CD4-positive, alpha-beta memory T cell (primary cell): ENCODE results near the gene RALGAPB. TPM values are rescaled to one million over a fixed set of nuclear protein-coding genes. Genes with fewer than 3 reads are reported as not detected.
"Not testable (repeated sequence)": the region's sequence is repeated elsewhere in the genome, so short reads cannot be mapped to it uniquely, and the experiment has no call there.

Experiments
- CTCF ChIA-PET: fragments of 350-600 bp; sonication (Branson Sonifier 250); formaldehyde crosslinking; loops from one replicate; lab custom pipeline; 2021; ENCODE audit warnings: inconsistent platforms; ENCODE audit not compliant: partially characterized antibody; lab: Charles Lee
- POLR2A ChIA-PET: fragments of 350-600 bp; sonication (Branson Sonifier 250); formaldehyde crosslinking; loops from one replicate; lab custom pipeline; 2021; ENCODE audit not compliant: partially characterized antibody; lab: Charles Lee
- DNase-seq, 5 donors: peaks; one replicate each; pipeline versions ENCODE4 v3.0.0 to v3.0.0-alpha.2; 2020 to 2022; ENCODE audit warnings: mixed read lengths in 1 of 5
- H3K27ac ChIP-seq: one replicate; pipeline ENCODE4 v1.7.0; 2013; ENCODE audit warnings: low read depth, low read length
- H3K27me3 ChIP-seq: 2 replicates; pipeline ENCODE4 v1.7.0; 2013; ENCODE audit warnings: mild to moderate bottlenecking, low read length, moderate library complexity; ENCODE audit not compliant: insufficient read depth
- H3K36me3 ChIP-seq: 2 replicates; pipeline ENCODE4 v1.7.0; 2013; ENCODE audit warnings: mild to moderate bottlenecking, low read length, moderate library complexity; ENCODE audit not compliant: insufficient read depth
- H3K4me1 ChIP-seq: 2 replicates; pipeline ENCODE4 v1.7.0; 2013; ENCODE audit warnings: mild to moderate bottlenecking, low read length, moderate library complexity; ENCODE audit not compliant: insufficient read depth
- H3K4me3 ChIP-seq, 2 donors: one replicate each; pipeline ENCODE4 v1.7.0; 2013; ENCODE audit warnings: low read length in 2 of 2, mild to moderate bottlenecking in 1 of 2
- H3K9me3 ChIP-seq, 2 donors: one replicate each; pipeline ENCODE4 v1.7.0; 2013; ENCODE audit warnings: low read length in 2 of 2, control low read depth in 1 of 2; ENCODE audit not compliant: control insufficient read depth in 1 of 2
- H3K27ac Mint-ChIP-seq, 7 donors: one replicate each; pipeline ENCODE4 v1.8.0; 2020 to 2021; ENCODE audit warnings: mixed read lengths in 7 of 7, mild to moderate bottlenecking in 6 of 7, inconsistent platforms in 3 of 7, moderate library complexity in 3 of 7
- H3K27me3 Mint-ChIP-seq, 2 donors: one replicate each; pipeline ENCODE4 v1.8.0; 2020 to 2021; ENCODE audit warnings: mixed read lengths in 2 of 2
- H3K36me3 Mint-ChIP-seq, 2 donors: one replicate each; pipeline ENCODE4 v1.8.0; 2020 to 2021; ENCODE audit warnings: mixed read lengths in 2 of 2, inconsistent platforms in 1 of 2, mild to moderate bottlenecking in 1 of 2
- H3K4me1 Mint-ChIP-seq, 4 donors: one replicate each; pipeline ENCODE4 v1.8.0; 2020 to 2021; ENCODE audit warnings: mixed read lengths in 4 of 4, mild to moderate bottlenecking in 1 of 4
- H3K4me3 Mint-ChIP-seq, 8 donors: one replicate each; pipeline ENCODE4 v1.8.0; 2020 to 2021; ENCODE audit warnings: mixed read lengths in 8 of 8, mild to moderate bottlenecking in 7 of 8, moderate library complexity in 6 of 8, inconsistent platforms in 3 of 8
- H3K9me3 Mint-ChIP-seq, 8 donors: one replicate each; pipeline ENCODE4 v1.8.0; 2020 to 2021; ENCODE audit warnings: mixed read lengths in 8 of 8, mild to moderate bottlenecking in 5 of 8, inconsistent platforms in 3 of 8, moderate library complexity in 1 of 8
- intact Hi-C: fragments of 100-400 bp; cut with micrococcal nuclease; formaldehyde crosslinking; loops from one replicate; pipeline ENCODE4 v1.15.1; 2023
- polyA plus RNA-seq, 2 donors: library from polyadenylated mRNA; unstranded; fragments of 300-500 nt; fragmentation: Illumina TruSeq; gene quantifications; one replicate each; pipeline ENCODE4 v1.2.3, GENCODE V29; 2021
- total RNA-seq, 2 experiments: library from RNA; stranded (reverse); gene quantifications; one replicate each; pipeline ENCODE4 v1.2.3, GENCODE V29; 2021

The RALGAPB gene
- total and polyA plus RNA-seq, 4 experiments from 2014 or later, result 9.0 to 57.4 (median 35.2) TPM

GRCh38 chr20:38429301-38429700 lies 43.3 kb upstream of the RALGAPB start:
- H3K4me3 Mint-ChIP-seq, result peak overlapping the region in 2 of 8 donors; percentile 17 to 26
- Histone ChIP-seq H3K9me3 (no peaks in the 10 kb centered on the region), H3K4me3 (no peak overlapping the region), H3K27ac (no peak overlapping the region), H3K27me3 (no peaks in the 10 kb centered on the region), H3K36me3 (peaks cover 80% of the 10 kb centered on the region), H3K4me1 (peaks cover 22% of the 10 kb centered on the region)
- H3K4me1 Mint-ChIP-seq, result peaks cover 29 to 74% (median 53%) of the 10 kb centered on the region in 4 donors
- CTCF ChIA-PET, result interaction anchor here (1.4 kb wide), 1 partner anchor 17 kb away, joined by 5 read pairs; no protein-coding TSS in a partner anchor
- no peaks in the 10 kb centered on the region for H3K27me3 Mint-ChIP-seq
- no peak for DNase-seq
- POLR2A ChIA-PET, result interaction anchor here (1.6 kb wide), 1 partner anchor 18 kb away, joined by 3 read pairs; no protein-coding TSS in a partner anchor
- no peaks in the 10 kb centered on the region for H3K9me3 Mint-ChIP-seq
- peak overlapping the region in 3 of 7 donors; percentile 27 to 55 (median 37) for H3K27ac Mint-ChIP-seq
- peaks cover 72 to 89% of the 10 kb centered on the region in 2 donors for H3K36me3 Mint-ChIP-seq
- intact Hi-C loops, result no loop called here

GRCh38 chr20:38430679-38431325 lies 41.8 kb upstream of the RALGAPB start:
- intact Hi-C loops, result no loop called here
- Histone ChIP-seq H3K27ac (no peak overlapping the region), H3K27me3 (no peaks in the 10 kb centered on the region), H3K9me3 (no peaks in the 10 kb centered on the region), H3K4me1 (peaks cover 30% of the 10 kb centered on the region), H3K36me3 (peaks cover 65% of the 10 kb centered on the region), H3K4me3 (no peak overlapping the region)
- CTCF ChIA-PET, result interaction anchor here (1.2 to 5.8 kb wide), 2 partner anchors 16 to 42 kb away, joined by 3 to 105 read pairs; partner anchors contain the start of gene RALGAPB
- Mint-ChIP-seq H3K36me3 (peaks cover 64 to 84% of the 10 kb centered on the region in 2 donors), H3K4me1 (peaks cover 31 to 83% (median 58%) of the 10 kb centered on the region in 4 donors), H3K27ac (peak overlapping the region in 4 of 7 donors; percentile 27 to 95 (median 51)), H3K9me3 (peaks cover 0 to 2% (median 0%) of the 10 kb centered on the region in 8 donors), H3K4me3 (no peak overlapping the region), H3K27me3 (no peaks in the 10 kb centered on the region)
- POLR2A ChIA-PET, result interaction anchor here (0.6 to 5.2 kb wide), 2 partner anchors 14 to 15 kb away, joined by 3 to 170 read pairs; no protein-coding TSS in a partner anchor
- DNase-seq, result no peak

GRCh38 chr20:38432292-38432691 lies 40.4 kb upstream of the RALGAPB start:
- peaks cover 51% of the 10 kb centered on the region for H3K36me3 ChIP-seq
- Mint-ChIP-seq H3K4me1 (peaks cover 27 to 72% (median 51%) of the 10 kb centered on the region in 4 donors), H3K9me3 (peaks cover 0 to 2% (median 0%) of the 10 kb centered on the region in 8 donors), H3K36me3 (peaks cover 49 to 71% of the 10 kb centered on the region in 2 donors), H3K27me3 (no peaks in the 10 kb centered on the region), H3K27ac (peak overlapping the region in 4 of 7 donors; percentile 40 to 95 (median 81)), H3K4me3 (peak overlapping the region in 5 of 8 donors; percentile 10 to 63 (median 51))
- no peaks in the 10 kb centered on the region for H3K9me3 ChIP-seq
- POLR2A ChIA-PET, result interaction anchor here (5.2 kb wide), 1 partner anchor 14 kb away, joined by 170 read pairs; no protein-coding TSS in a partner anchor
- H3K4me1 ChIP-seq, result peaks cover 30% of the 10 kb centered on the region
- no peak for DNase-seq
- no peaks in the 10 kb centered on the region for H3K27me3 ChIP-seq
- H3K4me3 ChIP-seq, result no peak overlapping the region
- CTCF ChIA-PET, result interaction anchor here (1.4 to 5.8 kb wide), 2 partner anchors 9 to 15 kb away, joined by 4 to 105 read pairs; no protein-coding TSS in a partner anchor
- H3K27ac ChIP-seq, result no peak overlapping the region
- intact Hi-C loops, result no loop called here

GRCh38 chr20:38432870-38433269 lies 39.8 kb upstream of the RALGAPB start:
- peaks cover 27 to 68% (median 49%) of the 10 kb centered on the region in 4 donors for H3K4me1 Mint-ChIP-seq
- H3K9me3 Mint-ChIP-seq, DNase-seq, H3K27ac ChIP-seq, intact Hi-C loops, H3K9me3 ChIP-seq, H3K4me3 ChIP-seq, H3K27me3 ChIP-seq, H3K27me3 Mint-ChIP-seq: not testable (repeated sequence)
- ChIA-PET POLR2A (interaction anchor here (2.9 to 5.2 kb wide), 2 partner anchors 13 to 40 kb away, joined by 42 to 170 read pairs; partner anchors contain the start of gene RALGAPB), CTCF (interaction anchor here (1.4 to 5.8 kb wide), 3 partner anchors 8 to 39 kb away, joined by 4 to 105 read pairs (median 34); partner anchors contain the start of gene RALGAPB)
- Histone ChIP-seq H3K36me3 (peaks cover 45% of the 10 kb centered on the region), H3K4me1 (peaks cover 30% of the 10 kb centered on the region)
- peaks cover 45 to 66% of the 10 kb centered on the region in 2 donors for H3K36me3 Mint-ChIP-seq
- H3K4me3 Mint-ChIP-seq, result peak overlapping the region in 4 of 8 donors; percentile 15 to 97 (median 62)
- H3K27ac Mint-ChIP-seq, result peak overlapping the region in 6 of 7 donors; percentile 22 to 96 (median 70)

GRCh38 chr20:38433304-38433972 lies 39.2 kb upstream of the RALGAPB start:
- peaks cover 0 to 2% (median 0%) of the 10 kb centered on the region in 8 donors for H3K9me3 Mint-ChIP-seq
- POLR2A ChIA-PET, result interaction anchor here (1.4 to 5.2 kb wide), 3 partner anchors 13 to 40 kb away, joined by 3 to 170 read pairs (median 42); partner anchors contain the start of gene RALGAPB
- H3K4me1 Mint-ChIP-seq, result peaks cover 23 to 64% (median 46%) of the 10 kb centered on the region in 4 donors
- intact Hi-C loops, result no loop called here
- peak overlapping the region; percentile 75 for H3K27ac ChIP-seq
- CTCF ChIA-PET, result interaction anchor here (1.1 to 5.8 kb wide), 3 partner anchors 11 to 39 kb away, joined by 3 to 105 read pairs (median 34); partner anchors contain the start of gene RALGAPB
- H3K36me3 Mint-ChIP-seq, result peaks cover 42 to 60% of the 10 kb centered on the region in 2 donors
- peak overlapping the region; percentile 91 to 97 (median 94) for H3K4me3 Mint-ChIP-seq
- H3K4me3 ChIP-seq, result peak overlapping the region in 1 of 2 donors; percentile 88
- H3K36me3 ChIP-seq, result peaks cover 39% of the 10 kb centered on the region
- DNase-seq, result no peak
- no peaks in the 10 kb centered on the region for H3K27me3 Mint-ChIP-seq
- H3K27ac Mint-ChIP-seq, result peak overlapping the region; percentile 95 to 98 (median 96)
- H3K4me1 ChIP-seq, result peaks cover 30% of the 10 kb centered on the region
- no peaks in the 10 kb centered on the region for H3K27me3 ChIP-seq
- H3K9me3 ChIP-seq, result no peaks in the 10 kb centered on the region

- intact Hi-C loops, result no loop called here
Observed at GRCh38 chr20:38434301-38434741, 38.3 kb upstream of the RALGAPB start.

More at GRCh38 chr20:38434301-38434741, 38.3 kb upstream of the RALGAPB start:
- Mint-ChIP-seq H3K9me3 (peaks cover 0 to 2% (median 0%) of the 10 kb centered on the region in 8 donors), H3K27ac (peak overlapping the region; percentile 95 to 98 (median 96)), H3K4me1 (peaks cover 22 to 55% (median 41%) of the 10 kb centered on the region in 4 donors), H3K36me3 (peaks cover 33 to 51% of the 10 kb centered on the region in 2 donors), H3K27me3 (peaks cover under 1 to 3% of the 10 kb centered on the region in 2 donors), H3K4me3 (peak overlapping the region; percentile 91 to 97 (median 94))
- ChIA-PET POLR2A (interaction anchor here (1.4 to 5.2 kb wide), 4 partner anchors 9 to 39 kb away, joined by 3 to 170 read pairs (median 24); partner anchors contain the start of gene RALGAPB), CTCF (interaction anchor here (1.1 to 5.8 kb wide), 7 partner anchors 10 to 45 kb away, joined by 3 to 105 read pairs (median 5); partner anchors contain the start of gene RALGAPB)
- DNase-seq, result peak in 4 of 5 donors; percentile 35 to 44 (median 39)
- peaks cover 30% of the 10 kb centered on the region for H3K4me1 ChIP-seq
- H3K27ac ChIP-seq, result peak overlapping the region; percentile 75
- H3K27me3 ChIP-seq, result no peaks in the 10 kb centered on the region
- H3K36me3 ChIP-seq, result peaks cover 30% of the 10 kb centered on the region
- H3K4me3 ChIP-seq, result peak overlapping the region; percentile 64 to 88
- no peaks in the 10 kb centered on the region for H3K9me3 ChIP-seq
